Smooth muscle cell (in vitro differentiated cells): ENCODE results near the gene OBP2B. TPM values are rescaled to one million over a fixed set of nuclear protein-coding genes. Genes with fewer than 3 reads are reported as not detected.

Experiments
- DNase-seq: peaks from one replicate; lab custom pipeline; 2025; ENCODE audit not compliant: unreplicated experiment; lab: John Stamatoyannopoulos, UW
- H2AFZ ChIP-seq: fragments of 200-600 bp; sonication (generic); 2 replicates; pipeline ENCODE4 v1.6.0; 2016; ENCODE audit warnings: antibody characterized with exemption, low read depth, mild to moderate bottlenecking
- H3F3A ChIP-seq: fragments of 200-600 bp; sonication (generic); 2 replicates; pipeline ENCODE4 v1.6.0; 2017; ENCODE audit warnings: antibody characterized with exemption, low read depth
- H3K27ac ChIP-seq: fragments of 200-600 bp; sonication (generic); 2 replicates; pipeline ENCODE4 v1.5.1; 2016; ENCODE audit warnings: low read depth, mild to moderate bottlenecking
- H3K27me3 ChIP-seq: fragments of 200-600 bp; sonication (generic); 2 replicates; pipeline ENCODE4 v1.6.1; 2016; ENCODE audit warnings: low read depth, mild to moderate bottlenecking
- H3K36me3 ChIP-seq: fragments of 200-600 bp; sonication (generic); 2 replicates; pipeline ENCODE4 v1.5.1; 2016; ENCODE audit warnings: low read depth
- H3K4me1 ChIP-seq: fragments of 200-600 bp; sonication (generic); 2 replicates; pipeline ENCODE4 v1.5.1; 2016; ENCODE audit warnings: low read depth
- H3K4me2 ChIP-seq: fragments of 200-600 bp; sonication (generic); 2 replicates; pipeline ENCODE4 v1.6.0; 2016; ENCODE audit warnings: mild to moderate bottlenecking
- H3K4me3 ChIP-seq: fragments of 200-600 bp; sonication (generic); 2 replicates; pipeline ENCODE4 v1.5.1; 2016; ENCODE audit warnings: mild to moderate bottlenecking
- H3K79me2 ChIP-seq: fragments of 200-600 bp; sonication (generic); 2 replicates; pipeline ENCODE4 v1.6.0; 2016; ENCODE audit warnings: low read depth, mild to moderate bottlenecking
- H3K9ac ChIP-seq: fragments of 200-600 bp; sonication (generic); 2 replicates; pipeline ENCODE4 v1.6.0; 2016; ENCODE audit warnings: low read depth
- H3K9me3 ChIP-seq: fragments of 200-600 bp; sonication (generic); replicated peaks from 2 replicates; pipeline ENCODE4 v1.5.1; 2016; ENCODE audit warnings: low read depth
- H4K20me1 ChIP-seq: fragments of 200-600 bp; sonication (generic); 2 replicates; pipeline ENCODE4 v1.6.0; 2016; ENCODE audit warnings: low read depth
- CTCF ChIP-seq: fragments of 200-600 bp; sonication (generic); IDR thresholded peaks from 2 replicates; pipeline ENCODE4 v1.5.1; 2017; ENCODE audit warnings: borderline replicate concordance, mild to moderate bottlenecking, antibody characterized with exemption; ENCODE audit not compliant: insufficient read depth, poor library complexity, severe bottlenecking
- WGBS: methylation state at CpG from one replicate; pipeline ENCODE4 v1.1.7; 2016; ENCODE audit warnings: low lambda C conversion rate; 5-methylcytosine and 5-hydroxymethylcytosine counted together
- polyA plus RNA-seq: library from polyadenylated mRNA; unstranded; fragments of >200 nt; fragmentation: Nextera tagmentation; extraction: Ambion mirVana; gene quantifications from 2 replicates; pipeline ENCODE4 v1.2.1, GENCODE V29; 2016
- total RNA-seq: library from RNA; depleted of rRNA; stranded (reverse); fragments of >200 nt; gene quantifications from 2 replicates; pipeline ENCODE4 v1.2.3, GENCODE V29; 2014

Gene OBP2B
- total and polyA plus RNA-seq, 2 experiments from 2014 or later, result not detected

GRCh38 chr9:133169102-133169501, 39.9 kb downstream of the OBP2B start:
- H3K9ac ChIP-seq, result peak overlapping the region; percentile 11
- WGBS, result 88% methylated on average over 13 of the region's 13 CpGs
- peaks cover 10% of the 10 kb centered on the region for H3F3A ChIP-seq
- DNase-seq, result no peak
- H3K36me3 ChIP-seq, result no peaks in the 10 kb centered on the region
- no peak overlapping the region for H3K4me2 ChIP-seq
- TF ChIP-seq CTCF, result no peak
- H3K4me3 ChIP-seq, result no peak overlapping the region
- H4K20me1 ChIP-seq, result no peaks in the 10 kb centered on the region
- no peaks in the 10 kb centered on the region for H3K27me3 ChIP-seq
- no peaks in the 10 kb centered on the region for H3K9me3 ChIP-seq
- no peaks in the 10 kb centered on the region for H3K79me2 ChIP-seq
- H2AFZ ChIP-seq, result no peak overlapping the region
- H3K27ac ChIP-seq, result peak overlapping the region; percentile 66
- no peaks in the 10 kb centered on the region for H3K4me1 ChIP-seq

GRCh38 chr9:133168432-133168831, 40.6 kb downstream of the OBP2B start:
- no peak overlapping the region for H3K9ac ChIP-seq
- no peak for TF ChIP-seq CTCF
- peaks cover 10% of the 10 kb centered on the region for H3F3A ChIP-seq

GRCh38 chr9:133167769-133168168, 41.3 kb downstream of the OBP2B start:
- Histone ChIP-seq H3K27ac (peak overlapping the region; percentile 66), H3K4me1 (no peaks in the 10 kb centered on the region), H3K27me3 (no peaks in the 10 kb centered on the region), H3F3A (peaks cover 10% of the 10 kb centered on the region), H3K4me3 (no peak overlapping the region), H4K20me1 (no peaks in the 10 kb centered on the region), H3K9ac (no peak overlapping the region), H3K79me2 (no peaks in the 10 kb centered on the region), H3K4me2 (peak overlapping the region; percentile 35), H3K9me3 (no peaks in the 10 kb centered on the region), H3K36me3 (no peaks in the 10 kb centered on the region), H2AFZ (no peak overlapping the region)
- no peak for DNase-seq
- no peak for TF ChIP-seq CTCF
- 90% methylated on average over 3 of the region's 3 CpGs for WGBS

More at GRCh38 chr9:133168432-133168831, 40.6 kb downstream of the OBP2B start:
- Histone ChIP-seq H3K79me2 (no peaks in the 10 kb centered on the region), H3K9me3 (no peaks in the 10 kb centered on the region), H2AFZ (no peak overlapping the region), H4K20me1 (no peaks in the 10 kb centered on the region), H3K36me3 (no peaks in the 10 kb centered on the region), H3K27me3 (no peaks in the 10 kb centered on the region), H3K4me2 (no peak overlapping the region), H3K4me3 (no peak overlapping the region), H3K4me1 (no peaks in the 10 kb centered on the region), H3K27ac (peak overlapping the region; percentile 66)
- peak; percentile 29 for DNase-seq
- WGBS, result 38% methylated on average over 6 of the region's 6 CpGs

- Histone ChIP-seq H3K4me2 (no peak overlapping the region), H3F3A (peaks cover 10% of the 10 kb centered on the region), H3K9me3 (no peaks in the 10 kb centered on the region), H3K4me3 (no peak overlapping the region), H3K4me1 (no peaks in the 10 kb centered on the region), H3K36me3 (no peaks in the 10 kb centered on the region), H3K9ac (no peak overlapping the region), H3K79me2 (no peaks in the 10 kb centered on the region), H2AFZ (no peak overlapping the region), H3K27me3 (no peaks in the 10 kb centered on the region), H3K27ac (no peak overlapping the region), H4K20me1 (no peaks in the 10 kb centered on the region)
- 79% methylated on average over 3 of the region's 3 CpGs for WGBS
- TF ChIP-seq CTCF, result no peak
- DNase-seq, result no peak
Measured at GRCh38 chr9:133167096-133167730, 41.8 kb downstream of the OBP2B start.
